Activated gamma-delta T cell (primary cell): ENCODE measurements around the gene ZBP1.
"Not testable (repeated sequence)": the region's sequence is repeated elsewhere in the genome, so short reads cannot be mapped to it uniquely, and the experiment has no call there.

Source experiments
- DNase-seq: peaks from one replicate; lab custom pipeline; 2025; lab: John Stamatoyannopoulos, UW

The ZBP1 gene

DNA sequence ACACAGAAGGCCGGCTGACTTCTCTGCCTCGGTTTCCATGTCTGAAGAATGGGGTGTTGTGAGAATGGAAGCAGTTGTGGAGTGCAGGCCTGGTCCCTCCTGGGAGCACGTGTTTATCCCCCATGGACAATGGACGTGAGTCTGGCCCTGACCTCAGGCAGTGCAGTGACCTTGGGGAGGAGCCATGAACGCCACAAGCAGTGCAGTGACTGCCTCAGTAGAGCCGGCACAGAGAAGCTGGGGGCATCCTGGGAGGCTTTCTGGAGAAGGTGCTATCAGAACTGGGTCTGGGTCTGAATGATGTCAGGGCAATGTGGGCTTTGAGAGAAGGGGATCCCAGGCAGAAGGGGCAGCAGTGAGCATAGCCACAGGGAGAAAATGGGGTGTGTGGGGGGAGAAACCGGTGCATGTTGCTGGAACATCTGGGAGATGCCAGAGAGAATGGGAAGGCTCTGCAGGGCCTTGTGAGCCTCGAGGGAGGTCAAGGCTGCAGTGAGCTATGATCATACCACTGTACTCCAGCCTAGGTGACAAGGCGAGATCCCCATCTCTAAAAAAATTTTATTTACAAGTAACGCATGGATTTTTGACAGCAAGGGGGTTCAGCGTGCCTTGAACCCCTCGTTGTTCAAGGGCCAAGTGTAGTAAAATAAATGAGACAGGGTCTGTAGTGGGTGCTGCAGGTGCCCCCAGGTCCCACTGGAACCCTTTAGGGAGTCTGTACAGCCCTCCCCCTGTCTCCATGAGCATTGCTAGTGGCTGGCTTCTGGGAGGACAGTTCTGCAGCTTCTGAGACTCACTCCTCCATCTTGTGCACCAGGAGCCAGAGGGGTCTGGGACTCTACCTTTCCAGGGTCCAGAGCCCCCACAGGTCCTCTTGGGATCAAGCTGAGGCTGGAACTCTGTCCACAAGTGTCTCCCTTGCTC lies 27.0 kb upstream of the ZBP1 start:
- no peak for DNase-seq

DNA sequence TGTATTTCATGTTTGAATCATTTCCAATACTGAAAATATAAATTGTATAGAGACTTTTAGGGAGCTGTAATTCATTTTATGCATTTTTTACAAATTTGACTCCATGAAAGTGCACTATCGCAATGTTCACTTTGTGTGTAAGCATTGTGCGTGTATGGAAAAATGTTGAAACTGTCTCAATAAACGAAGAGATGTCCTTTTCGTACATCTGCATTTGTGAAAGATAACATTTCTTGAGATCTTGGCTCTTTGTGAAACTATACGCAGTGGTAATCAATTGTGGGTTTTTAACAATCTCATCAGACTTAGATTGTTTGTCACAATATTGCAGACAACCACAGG lies 18.6 kb upstream of the ZBP1 start:
- no peak for DNase-seq

DNA sequence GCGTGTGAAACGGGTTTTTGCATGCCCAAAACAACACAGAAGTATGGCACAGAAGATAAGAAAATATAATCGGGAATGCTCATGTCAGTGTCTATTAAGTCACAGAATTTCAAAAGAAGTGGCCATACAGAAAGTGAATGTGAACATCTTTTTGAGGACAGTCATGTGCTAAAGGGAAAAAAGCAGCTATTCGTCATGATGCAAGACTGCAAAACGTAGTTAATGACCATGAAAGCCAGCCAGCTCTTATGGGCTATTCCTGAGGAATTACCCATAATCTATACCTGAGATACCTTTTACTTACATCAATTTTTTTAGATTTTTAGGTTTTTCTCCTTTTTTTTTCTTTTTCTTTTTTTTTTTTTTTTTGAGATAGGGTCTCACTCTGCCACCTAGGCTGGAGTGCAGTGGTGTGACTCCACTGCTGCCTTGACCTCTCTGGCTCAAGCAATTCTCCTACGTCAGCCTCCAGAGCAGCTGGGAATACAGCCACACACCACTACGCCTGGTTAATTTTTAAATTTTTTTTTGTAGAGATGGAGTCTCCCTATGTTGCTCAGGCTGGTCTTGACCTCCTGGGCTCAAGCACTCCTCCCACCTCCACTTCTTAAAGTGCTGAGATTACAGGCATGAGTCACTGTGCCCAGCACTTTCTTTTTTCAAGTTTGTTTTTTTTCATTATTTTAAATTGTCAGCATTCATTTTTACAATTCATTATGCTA lies 18.1 kb upstream of the ZBP1 start:
- DNase-seq: no peak

DNA sequence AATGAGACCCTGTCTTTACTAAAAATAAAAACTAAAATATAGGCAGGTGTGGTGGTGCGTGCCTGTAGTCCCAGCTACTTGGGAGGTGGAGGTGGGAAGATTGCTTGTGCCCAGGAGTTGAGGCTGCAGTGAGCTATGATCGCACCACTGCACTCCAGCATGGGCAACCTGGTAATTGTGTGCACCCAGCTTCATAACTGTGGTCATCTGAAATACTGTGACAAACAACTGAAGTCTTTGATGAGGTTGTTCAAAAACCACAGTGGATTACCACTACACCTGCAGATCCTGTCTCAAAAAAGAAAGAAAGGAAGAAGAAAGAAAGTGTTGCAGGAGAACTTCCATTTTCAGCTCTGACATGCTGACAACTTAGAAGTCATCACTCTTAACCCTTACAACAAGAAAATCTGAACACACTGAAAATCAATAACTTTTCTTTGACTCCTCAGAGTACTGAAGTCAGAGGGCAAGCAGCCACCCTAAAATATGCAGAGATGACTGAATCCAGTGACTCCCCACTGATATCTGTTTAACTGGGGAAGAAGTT lies 13.8 kb upstream of the ZBP1 start:
- no peak for DNase-seq

DNA sequence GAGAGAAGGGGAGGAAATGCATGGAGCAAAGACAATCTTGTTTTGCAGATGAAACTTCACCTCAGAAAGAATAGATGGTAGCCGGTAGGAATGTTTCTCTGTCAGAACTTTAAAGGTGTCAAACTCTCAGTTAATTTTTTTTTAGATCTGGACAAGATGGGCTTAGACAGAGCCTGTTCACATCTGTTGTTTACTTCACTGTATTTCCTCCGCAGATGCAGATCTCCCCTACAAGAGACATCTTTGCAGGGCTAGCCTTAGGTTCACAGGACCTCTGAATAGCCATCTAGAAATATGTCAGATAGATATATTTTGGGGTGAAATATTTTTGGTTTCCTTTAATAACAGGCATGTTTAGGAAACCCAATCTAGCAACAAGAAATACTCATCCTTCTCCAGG lies 12.1 kb upstream of the ZBP1 start:
- DNase-seq: no peak

DNA sequence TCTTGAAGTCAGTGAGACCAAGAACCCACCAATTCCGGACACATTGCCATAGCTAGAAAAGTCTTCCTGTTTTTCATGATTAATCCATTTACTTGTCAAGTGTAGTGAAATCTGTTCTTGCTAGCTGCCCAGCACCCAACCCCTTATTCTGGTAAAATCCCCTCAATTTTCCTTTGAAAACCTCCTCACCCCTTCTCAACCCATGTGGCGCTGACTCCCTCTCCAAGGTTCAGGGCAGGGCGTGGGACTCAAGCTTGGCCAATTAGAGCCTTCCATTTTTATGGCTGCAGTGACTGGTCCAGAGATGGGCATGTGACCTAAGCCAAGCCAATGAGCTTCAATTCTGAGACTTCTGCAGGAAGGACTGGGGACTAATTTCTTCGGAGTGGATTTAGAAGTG lies 9.8 kb upstream of the ZBP1 start:
- no peak for DNase-seq

DNA sequence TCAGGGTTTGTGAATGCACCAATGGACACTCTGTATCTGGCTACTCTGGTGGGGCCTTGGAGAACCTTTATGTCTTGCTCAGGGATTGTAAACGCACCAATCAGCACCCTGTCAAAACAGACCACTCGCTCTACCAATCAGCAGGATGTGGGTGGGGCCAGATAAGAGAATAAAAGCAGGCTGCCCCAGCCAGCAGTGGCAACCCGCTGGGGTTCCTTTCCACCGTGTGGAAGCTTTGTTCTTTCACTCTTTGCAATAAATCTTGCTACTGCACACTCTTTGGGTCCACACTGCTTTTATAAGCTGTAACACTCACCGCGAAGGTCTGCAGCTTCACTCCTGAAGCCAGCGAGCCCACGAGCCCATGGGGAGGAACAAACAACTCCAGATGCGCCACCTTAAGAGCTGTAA lies 9.3 kb upstream of the ZBP1 start:
- not testable (repeated sequence) for DNase-seq

DNA sequence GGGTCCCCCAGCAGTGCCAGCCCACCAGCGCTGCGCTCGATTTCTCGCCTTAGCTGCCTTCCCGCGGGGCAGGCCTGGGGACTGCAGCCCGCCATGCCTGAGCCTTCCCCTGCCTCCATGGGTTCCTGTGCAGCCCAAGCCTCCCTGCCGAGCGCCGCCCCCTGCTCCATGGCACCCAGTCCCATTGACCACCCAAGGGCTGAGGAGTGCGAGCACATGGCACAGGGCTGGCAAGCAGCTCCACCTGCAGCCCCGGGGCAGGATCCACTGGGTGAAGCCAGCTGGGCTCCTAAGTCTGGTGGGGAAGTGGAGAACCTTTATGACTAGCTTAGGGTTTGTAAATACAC lies 8.7 kb upstream of the ZBP1 start:
- not testable (repeated sequence) for DNase-seq

DNA sequence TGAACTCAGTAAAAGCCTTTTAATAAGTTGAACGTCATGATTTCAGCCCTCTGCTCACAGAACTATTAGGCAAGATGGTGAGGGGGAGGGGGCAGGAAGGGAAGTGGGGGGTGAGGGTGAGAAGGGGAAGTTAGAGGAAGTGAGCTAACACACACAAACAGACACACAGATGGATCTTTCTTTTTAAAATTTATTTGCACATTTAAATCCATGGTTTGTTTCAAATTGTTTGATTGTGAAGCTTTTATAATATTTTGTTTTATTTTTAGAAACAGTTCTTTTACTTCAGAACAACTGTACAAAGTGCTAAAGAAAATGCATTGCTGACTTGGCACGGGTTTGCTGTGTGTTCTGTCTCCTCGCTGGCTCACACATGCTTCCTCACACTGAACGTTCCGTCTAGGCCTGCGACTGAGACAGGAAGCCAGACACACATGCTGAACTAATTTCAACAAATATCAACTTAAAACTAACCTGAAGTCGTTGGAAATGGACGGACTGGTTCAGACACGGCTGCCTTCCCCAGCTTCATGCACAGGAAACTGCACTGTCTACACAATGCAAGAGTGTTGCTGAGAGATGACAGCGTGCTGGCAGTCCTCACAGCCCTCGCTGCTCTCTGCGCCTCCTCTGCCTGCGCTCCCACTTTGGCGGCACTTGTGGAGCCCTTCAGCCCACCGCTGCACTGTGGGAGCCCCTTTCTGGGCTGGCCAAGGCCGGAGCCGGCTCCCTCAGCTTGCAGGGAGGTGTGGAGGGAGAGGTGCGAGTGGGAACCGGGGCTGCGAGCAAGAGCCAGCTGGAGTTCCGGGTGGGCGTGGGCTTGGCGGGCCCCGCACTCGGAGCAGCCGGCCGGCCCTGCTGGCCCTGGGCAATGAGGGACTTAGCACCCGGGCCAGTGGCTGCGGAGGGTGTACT lies 8.1 kb upstream of the ZBP1 start:
- no peak for DNase-seq

DNA sequence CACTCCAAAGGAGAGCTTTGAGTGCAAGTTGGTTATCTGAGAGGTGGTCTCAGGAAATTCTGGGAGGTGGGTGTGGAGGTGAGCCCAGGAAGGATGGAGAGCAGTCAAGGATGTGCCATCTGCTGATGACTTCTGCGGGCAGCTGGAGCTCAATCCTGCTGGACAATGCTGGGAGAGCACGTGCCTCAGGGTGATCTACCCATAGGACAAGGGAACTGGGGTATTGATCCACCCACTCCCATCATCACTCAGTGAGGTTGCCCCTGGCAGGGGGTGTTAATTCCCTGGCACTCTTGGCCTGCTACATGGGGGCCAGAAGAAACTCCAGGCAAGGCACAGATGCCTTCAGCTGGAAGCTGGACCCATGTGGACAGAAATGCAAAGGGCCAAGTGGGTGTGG lies 7.1 kb upstream of the ZBP1 start:
- no peak for DNase-seq

DNA sequence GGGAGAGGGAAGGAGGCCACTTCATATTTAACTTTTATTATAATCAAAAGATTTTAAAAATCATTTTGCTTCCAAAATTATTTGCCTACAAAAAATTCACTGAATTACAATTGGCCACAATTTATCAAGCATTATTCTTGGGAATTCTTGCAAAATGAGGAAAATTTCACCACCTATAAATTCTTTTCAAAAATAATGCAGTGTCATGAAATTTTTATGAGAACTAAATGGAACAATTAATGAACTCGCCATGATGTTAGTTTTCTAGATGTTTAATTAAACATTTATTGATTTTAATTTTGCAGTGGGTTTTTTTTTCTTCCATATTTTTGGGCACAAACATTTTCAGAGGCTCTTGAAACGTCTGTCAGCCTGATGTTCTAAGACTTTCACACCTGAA lies 5.8 kb upstream of the ZBP1 start:
- DNase-seq: no peak

DNA sequence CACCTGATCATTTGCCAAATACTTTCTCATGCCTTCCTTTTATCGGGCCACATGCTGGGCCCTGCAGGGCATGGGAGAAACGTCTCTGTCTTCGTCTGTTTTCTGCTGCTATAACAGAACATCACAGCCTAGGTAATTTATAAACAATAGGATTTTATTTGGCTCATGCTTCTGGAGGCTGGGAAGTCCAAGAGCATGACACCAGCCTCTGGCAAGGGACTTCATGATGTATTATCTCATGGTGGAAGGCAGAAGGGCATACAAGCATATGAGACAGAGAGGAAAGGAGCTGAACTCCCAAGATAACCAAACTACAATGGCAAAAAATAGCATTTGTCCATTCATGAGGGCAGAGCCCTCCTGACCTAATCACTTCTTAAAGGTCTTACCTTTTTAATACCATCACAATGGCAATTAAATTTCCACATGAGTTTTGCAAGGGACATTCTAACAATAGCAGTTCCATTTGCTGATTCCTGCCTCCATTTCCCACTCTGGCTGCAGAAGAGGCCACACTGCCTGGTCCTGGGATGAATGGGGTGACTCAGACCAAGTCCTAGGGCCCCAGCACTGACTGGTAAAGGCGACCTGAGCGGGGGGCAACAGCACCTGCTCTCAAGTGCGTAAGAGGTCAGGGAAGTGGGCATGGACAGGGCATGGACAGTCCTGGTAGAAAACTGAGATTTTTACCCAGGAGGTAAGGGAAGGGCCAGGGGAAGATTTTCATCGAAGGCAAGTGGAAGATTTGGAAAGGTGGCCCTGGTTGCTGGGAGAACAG lies 5.1 kb upstream of the ZBP1 start:
- DNase-seq: no peak

DNA sequence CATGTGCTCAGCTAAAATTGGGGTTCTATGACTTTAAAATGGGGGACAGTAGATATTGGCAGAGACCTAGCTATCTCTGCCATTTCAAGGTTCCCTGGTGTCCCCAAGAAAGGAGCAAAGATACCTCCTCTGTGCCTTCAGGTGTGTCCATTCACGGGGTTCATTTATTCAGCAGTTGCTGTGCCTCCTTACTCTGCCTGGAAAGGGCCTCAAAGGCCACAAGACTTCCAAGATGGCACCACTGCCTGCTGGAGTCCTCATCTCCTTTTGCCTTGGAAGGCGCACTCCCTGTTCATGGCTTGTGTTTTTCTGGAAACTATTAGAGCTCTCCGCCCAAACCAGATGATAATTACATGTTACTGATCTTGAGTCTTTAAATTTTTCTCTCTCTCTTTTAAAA lies 3.9 kb upstream of the ZBP1 start:
- no peak for DNase-seq

DNA sequence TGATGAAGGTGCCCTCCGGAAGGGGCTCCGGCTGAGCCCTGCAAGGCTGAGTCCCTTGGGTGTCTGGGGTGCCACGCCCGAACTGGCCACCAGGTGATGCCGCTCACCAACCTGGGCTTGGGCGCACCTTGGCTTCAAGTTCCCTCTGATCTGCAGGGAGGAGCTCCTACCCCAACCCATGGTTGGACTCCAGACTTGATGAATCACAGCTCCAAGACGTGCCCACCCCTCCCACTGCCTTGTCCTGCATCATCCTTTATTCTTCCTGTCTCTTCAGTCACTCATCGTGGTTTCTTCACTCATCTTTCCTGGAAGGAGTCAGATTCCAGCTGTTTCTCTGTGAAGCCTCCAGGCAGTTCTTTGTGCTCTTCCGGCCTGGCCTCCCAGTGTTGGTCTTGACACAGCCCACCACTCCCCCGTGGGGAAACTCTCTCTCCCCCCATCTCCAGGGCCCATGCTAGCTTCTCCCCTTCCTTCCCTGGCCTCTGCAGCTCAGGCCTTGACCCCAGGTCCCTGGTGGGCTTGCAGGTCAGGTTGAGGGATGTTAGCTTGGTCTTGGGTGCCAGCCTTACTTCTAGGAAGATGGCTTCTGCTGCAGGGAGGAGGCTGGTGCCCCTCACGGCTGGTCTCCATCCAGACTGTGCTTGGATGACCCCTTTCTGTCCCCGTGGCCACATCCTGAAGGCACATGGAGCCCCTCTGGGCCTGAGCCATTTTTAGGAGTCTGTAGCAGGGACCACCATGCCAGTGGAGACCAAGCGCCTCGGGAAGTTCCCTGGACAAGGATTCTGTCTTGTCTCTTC lies 2.6 kb upstream of the ZBP1 start:
- peak; percentile 27 for DNase-seq

DNA sequence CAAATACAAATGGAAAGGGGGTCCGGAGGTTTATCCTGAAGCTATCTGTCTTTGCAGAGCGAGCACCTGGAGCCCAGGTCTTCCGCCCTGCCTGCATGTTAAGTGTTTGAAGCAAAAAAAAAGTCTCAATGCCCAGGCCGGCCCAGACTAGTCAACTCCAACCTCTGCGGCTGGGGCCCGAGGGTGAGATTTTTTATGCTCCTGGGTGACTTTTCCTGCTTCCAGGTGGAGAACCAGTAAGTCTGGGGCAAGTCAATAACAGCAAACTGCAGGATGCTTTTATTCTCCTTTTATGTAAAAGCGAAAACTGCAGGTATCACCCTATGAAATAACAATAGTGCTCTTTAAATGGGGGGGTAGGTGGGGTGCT lies 2.0 kb upstream of the ZBP1 start:
- no peak for DNase-seq

DNA sequence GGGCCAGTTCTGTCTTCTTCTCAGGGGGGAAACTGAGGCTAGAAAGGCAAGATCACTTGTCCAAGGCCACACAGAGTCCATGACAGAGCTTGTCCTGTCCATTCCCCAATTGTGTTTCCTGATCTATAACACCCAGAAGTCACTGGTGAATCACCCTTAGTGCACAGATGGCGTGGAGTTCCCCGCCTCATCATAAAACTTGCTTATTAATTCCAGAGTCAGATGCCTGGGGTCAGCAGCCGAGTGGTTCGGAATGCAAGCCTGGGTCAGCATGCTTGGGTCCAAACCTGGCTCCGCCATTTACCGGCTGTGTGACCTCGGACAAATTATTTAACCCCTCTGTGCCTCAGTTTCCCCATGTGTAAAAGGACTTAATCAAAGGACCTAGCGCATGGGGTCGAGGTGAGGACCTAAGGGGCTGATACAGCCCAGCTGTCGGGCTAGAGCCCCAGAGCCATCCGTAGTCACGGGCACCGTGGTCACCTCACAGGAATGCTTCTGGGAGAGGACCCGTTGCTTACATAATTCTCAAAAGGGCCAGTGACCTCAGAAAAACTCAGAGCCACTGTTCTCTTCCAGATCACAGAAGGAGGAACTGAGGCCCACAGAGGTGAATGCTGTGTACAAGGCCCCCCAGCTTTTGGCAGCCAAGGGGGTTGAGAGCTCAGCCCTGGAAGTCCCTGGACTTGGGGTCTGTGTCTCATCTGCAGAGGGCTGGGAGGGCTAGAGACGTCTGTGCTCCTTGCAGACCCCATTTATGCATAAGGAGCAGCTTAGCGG lies 1.4 kb upstream of the ZBP1 start:
- no peak for DNase-seq

DNA sequence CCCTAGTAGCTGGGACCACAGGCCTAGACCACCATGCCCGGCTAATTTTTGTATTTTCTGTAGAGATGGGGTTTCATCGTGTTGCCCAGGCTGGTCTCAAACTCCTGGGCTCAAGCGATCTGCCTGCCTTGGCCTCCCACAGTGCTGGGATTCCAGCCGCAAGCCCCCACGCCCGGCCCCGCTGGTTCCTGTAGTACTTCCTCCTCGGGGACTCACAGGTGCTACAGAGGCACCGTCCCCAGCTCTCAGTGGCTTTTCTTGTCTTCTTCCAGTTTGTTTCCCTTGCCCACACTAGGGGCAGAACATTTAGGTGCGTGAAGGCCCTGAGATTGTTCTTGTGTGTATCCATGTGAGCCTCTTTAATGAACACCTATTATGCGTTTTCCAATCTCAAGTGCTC lies 773 bp upstream of the ZBP1 start:
- DNase-seq: no peak

DNA sequence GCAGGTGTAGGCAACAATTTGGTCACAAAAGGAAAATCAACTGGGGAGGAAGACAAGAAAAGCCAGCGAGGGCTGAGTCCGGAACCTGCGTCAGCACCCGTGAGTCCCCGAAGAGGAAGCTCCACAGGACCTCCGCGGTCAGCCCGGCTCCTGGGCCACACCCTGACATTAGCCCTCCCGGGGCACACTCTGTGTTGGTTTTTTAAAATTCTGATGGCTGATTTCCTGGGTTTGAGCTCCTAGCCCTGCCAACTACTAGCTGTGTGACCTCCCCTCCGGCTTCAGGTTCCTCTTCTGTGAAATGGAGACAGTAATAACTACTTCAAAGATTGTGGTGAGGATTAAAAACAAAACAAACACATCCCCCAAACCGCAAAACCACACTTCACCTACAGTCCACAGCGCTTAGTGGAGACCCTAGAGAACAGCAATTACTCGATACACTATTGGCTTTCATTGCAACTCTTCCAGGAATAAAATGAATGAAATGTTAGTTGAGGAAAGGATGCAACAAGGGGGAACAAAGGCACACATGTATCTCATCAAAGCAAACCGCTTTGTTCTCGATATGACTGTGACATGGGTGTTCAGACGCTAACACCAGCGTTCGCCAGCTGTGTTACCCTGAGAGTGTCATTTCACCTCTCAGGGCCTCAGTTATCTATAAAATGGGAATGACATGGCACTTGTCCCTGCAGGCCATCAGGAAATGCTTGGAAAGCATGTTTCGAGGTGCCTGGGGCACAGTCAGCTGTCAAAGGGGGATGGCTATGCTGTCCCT lies 985 bp downstream of the ZBP1 start:
- DNase-seq: peak; percentile 48

DNA sequence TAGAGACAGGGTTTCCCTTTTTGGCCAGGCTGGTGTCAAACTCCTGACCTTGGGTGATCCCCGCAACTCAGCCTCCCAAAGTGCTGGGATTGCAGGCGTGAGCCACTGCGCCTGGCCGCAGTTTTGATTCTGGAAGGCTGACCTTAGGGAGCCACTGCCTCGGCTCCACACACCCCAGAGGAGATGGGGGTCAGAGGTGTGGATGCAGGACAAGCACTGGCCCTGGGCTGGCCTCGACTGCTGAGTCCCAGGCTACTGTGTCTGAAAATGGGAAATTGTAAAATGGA lies 1.5 kb downstream of the ZBP1 start:
- no peak for DNase-seq
